ENCODE data around the gene CPT1A.

CPT1A gene

GRCh38 chr11:68852628-68853027 is 10.9 kb upstream of the CPT1A start:
- DNase-seq = no peak

GRCh38 chr11:68848429-68848828 is 6.7 kb upstream of the CPT1A start:
- no peak for DNase-seq

- DNase-seq = no peak
Observed at GRCh38 chr11:68847395-68847794, 5.7 kb upstream of the CPT1A start.

GRCh38 chr11:68845351-68846002 is 3.8 kb upstream of the CPT1A start:
- no peak for DNase-seq

- DNase-seq = no peak
Observed at GRCh38 chr11:68844801-68845200, 3.1 kb upstream of the CPT1A start.

GRCh38 chr11:68844376-68844775 is 2.7 kb upstream of the CPT1A start:
- no peak for DNase-seq

- no peak for DNase-seq
Observed at GRCh38 chr11:68843703-68844312, 2.1 kb upstream of the CPT1A start.

GRCh38 chr11:68843052-68843561 is 1.4 kb upstream of the CPT1A start:
- DNase-seq = no peak

GRCh38 chr11:68842427-68843051 is 823 bp upstream of the CPT1A start:
- DNase-seq = no peak

- DNase-seq = no peak
Observed at GRCh38 chr11:68840661-68841653, 759 bp downstream of the CPT1A start.

GRCh38 chr11:68839911-68840641 is 1.6 kb downstream of the CPT1A start:
- DNase-seq = peak; percentile 37

- peak; percentile 80 for DNase-seq
Observed at GRCh38 chr11:68839054-68839865, 2.5 kb downstream of the CPT1A start.

GRCh38 chr11:68838572-68838964 is 3.1 kb downstream of the CPT1A start:
- DNase-seq = no peak

- no peak for DNase-seq
Observed at GRCh38 chr11:68837583-68838571, 3.8 kb downstream of the CPT1A start.

- DNase-seq = no peak
Observed at GRCh38 chr11:68835749-68836148, 6.0 kb downstream of the CPT1A start.

- DNase-seq = no peak
Observed at GRCh38 chr11:68835328-68835727, 6.4 kb downstream of the CPT1A start.

GRCh38 chr11:68832476-68833181 is 9.1 kb downstream of the CPT1A start:
- no peak for DNase-seq

- DNase-seq = no peak
Observed at GRCh38 chr11:68831124-68831523, 10.6 kb downstream of the CPT1A start.

GRCh38 chr11:68829581-68829980 is 12.1 kb downstream of the CPT1A start:
- DNase-seq = no peak
